Measurements from ENCODE around the gene MFSD6L.

MFSD6L gene

GRCh38 chr17:8793649-8794048, 5.5 kb downstream of the MFSD6L start:
- no peak for DNase-seq (ENCODE audit: low read depth)
- no peak overlapping the region for H3K4me3 ChIP-seq (ENCODE audit: low read depth, low read length)
- TF ChIP-seq CTCF (IDR thresholded peaks at IDR 0.05; ENCODE audit: low read depth, low read length) (no peak), MAX (IDR thresholded peaks at IDR 0.05; ENCODE audit: low read depth, low read length) (no peak), MYC (IDR thresholded peaks at IDR 0.05; ENCODE audit: low read depth, low read length) (no peak), POLR2A (IDR thresholded peaks at IDR 0.05; ENCODE audit: extremely low read depth, insufficient read length) (no peak)

GRCh38 chr17:8792646-8793045, 6.5 kb downstream of the MFSD6L start:
- no peak for TF ChIP-seq MYC (IDR thresholded peaks at IDR 0.05; ENCODE audit: low read depth, low read length)
- TF ChIP-seq POLR2A (IDR thresholded peaks at IDR 0.05; ENCODE audit: extremely low read depth, insufficient read length): no peak
- no peak for TF ChIP-seq CTCF (IDR thresholded peaks at IDR 0.05; ENCODE audit: low read depth, low read length)
- TF ChIP-seq MAX (IDR thresholded peaks at IDR 0.05; ENCODE audit: low read depth, low read length): no peak
- no peak overlapping the region for H3K4me3 ChIP-seq (ENCODE audit: low read depth, low read length)
- no peak for DNase-seq (ENCODE audit: low read depth)

- DNase-seq (ENCODE audit: low read depth): peak; percentile 52
- TF ChIP-seq MYC (IDR thresholded peaks at IDR 0.05; ENCODE audit: low read depth, low read length) (no peak), MAX (IDR thresholded peaks at IDR 0.05; ENCODE audit: low read depth, low read length) (no peak), CTCF (IDR thresholded peaks at IDR 0.05; ENCODE audit: low read depth, low read length) (no peak), POLR2A (IDR thresholded peaks at IDR 0.05; ENCODE audit: extremely low read depth, insufficient read length) (no peak)
These were observed 7.3 kb downstream of the MFSD6L start for GRCh38 chr17:8791910-8792270.

GRCh38 chr17:8791248-8791909, 7.8 kb downstream of the MFSD6L start:
- no peak overlapping the region for H3K4me3 ChIP-seq (ENCODE audit: low read depth, low read length)
- TF ChIP-seq CTCF (IDR thresholded peaks at IDR 0.05; ENCODE audit: low read depth, low read length) (no peak), MYC (IDR thresholded peaks at IDR 0.05; ENCODE audit: low read depth, low read length) (no peak), POLR2A (IDR thresholded peaks at IDR 0.05; ENCODE audit: extremely low read depth, insufficient read length) (no peak), MAX (IDR thresholded peaks at IDR 0.05; ENCODE audit: low read depth, low read length) (no peak)
- no peak for DNase-seq (ENCODE audit: low read depth)

More at GRCh38 chr17:8791910-8792270, 7.3 kb downstream of the MFSD6L start:
- H3K4me3 ChIP-seq (ENCODE audit: low read depth, low read length): no peak overlapping the region

- TF ChIP-seq CTCF (IDR thresholded peaks at IDR 0.05; ENCODE audit: low read depth, low read length) (no peak), MAX (IDR thresholded peaks at IDR 0.05; ENCODE audit: low read depth, low read length) (no peak), POLR2A (IDR thresholded peaks at IDR 0.05; ENCODE audit: extremely low read depth, insufficient read length) (no peak), MYC (IDR thresholded peaks at IDR 0.05; ENCODE audit: low read depth, low read length) (no peak)
- DNase-seq (ENCODE audit: low read depth): no peak
These were observed 9.4 kb downstream of the MFSD6L start for GRCh38 chr17:8789743-8790142.

More at GRCh38 chr17:8789743-8790142, 9.4 kb downstream of the MFSD6L start:
- H3K4me3 ChIP-seq (ENCODE audit: low read depth, low read length): no peak overlapping the region

Data from NB4 (cell line).